OCI-M2 (cell line): ENCODE data around the gene GAL3ST3.
"Not testable (repeated sequence)": the region's sequence is repeated elsewhere in the genome, so short reads cannot be mapped to it uniquely, and the experiment has no call there.

Experiments used
- DNase-seq: peaks from one replicate; lab custom pipeline; 2025; ENCODE audit not compliant: unreplicated experiment; lab: John Stamatoyannopoulos, UW

The GAL3ST3 gene

GRCh38 chr11:66014804-66015453 is 34.0 kb downstream of the GAL3ST3 start:
- no peak for DNase-seq

- DNase-seq = no peak
Measured at GRCh38 chr11:66013762-66014100, 35.2 kb downstream of the GAL3ST3 start.

DNA sequence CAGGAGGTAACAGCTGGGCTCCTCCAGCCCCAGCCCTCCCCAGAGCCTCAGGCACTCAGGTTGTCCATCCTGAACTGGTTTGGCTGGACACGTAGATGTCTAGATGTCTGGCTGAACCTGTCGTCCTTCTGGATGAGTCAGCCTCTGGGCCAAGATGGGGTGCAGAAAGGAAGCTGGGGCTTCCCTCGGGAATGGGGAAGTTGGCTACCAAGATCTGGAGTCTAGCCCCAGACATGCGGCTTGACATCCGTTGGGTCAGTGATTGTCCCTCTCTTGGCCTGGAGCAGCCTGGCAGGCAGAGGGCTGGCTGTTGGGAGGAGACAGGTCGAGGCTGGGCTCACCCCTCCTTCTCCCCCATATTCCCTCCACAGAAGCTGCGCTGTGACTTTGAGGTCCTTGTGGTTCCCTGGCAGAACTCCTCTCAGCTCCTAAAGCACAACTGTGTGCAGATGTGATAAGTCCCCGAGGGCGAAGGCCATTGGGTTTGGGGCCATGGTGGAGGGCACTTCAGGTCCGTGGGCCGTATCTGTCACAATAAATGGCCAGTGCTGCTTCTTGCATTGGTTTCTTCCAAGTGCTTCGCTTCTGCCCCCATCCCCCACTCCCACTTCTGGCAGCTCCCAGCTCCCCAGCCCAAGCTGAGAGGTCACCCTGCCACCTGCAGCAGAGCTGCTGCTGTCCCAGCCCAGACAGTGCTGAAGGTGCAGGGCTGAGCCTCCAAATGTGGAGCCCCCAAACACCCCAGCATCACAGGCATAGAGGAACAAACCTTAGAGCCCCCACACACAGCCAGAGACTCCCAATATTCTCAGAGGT is 35.8 kb downstream of the GAL3ST3 start:
- DNase-seq = no peak

DNA sequence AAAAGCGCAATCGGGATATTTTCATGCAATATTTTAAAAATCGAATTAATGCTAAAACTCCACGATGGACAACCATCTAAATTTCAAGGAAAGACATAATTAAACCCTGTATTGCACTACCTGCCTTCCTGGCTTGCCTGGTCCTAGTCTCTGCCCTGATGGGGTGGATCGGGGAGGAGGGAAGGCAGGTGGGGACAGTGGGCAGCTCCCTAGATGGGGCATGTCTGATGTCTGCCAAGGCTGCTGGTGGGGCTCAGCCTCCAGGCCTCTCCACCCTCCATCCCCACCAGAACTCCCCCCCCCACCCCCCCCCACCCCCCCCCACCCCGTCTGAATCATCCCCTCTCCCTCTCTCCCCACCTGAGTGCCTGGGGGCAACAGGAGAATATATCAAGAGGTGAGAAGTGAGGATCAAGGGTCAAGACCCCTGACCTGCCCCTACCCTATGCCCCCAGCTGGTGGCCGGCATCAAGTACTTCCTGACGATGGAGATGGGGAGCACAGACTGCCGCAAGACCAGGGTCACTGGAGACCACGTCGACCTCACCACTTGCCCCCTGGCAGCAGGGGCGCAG is 36.5 kb downstream of the GAL3ST3 start:
- DNase-seq = no peak

DNA sequence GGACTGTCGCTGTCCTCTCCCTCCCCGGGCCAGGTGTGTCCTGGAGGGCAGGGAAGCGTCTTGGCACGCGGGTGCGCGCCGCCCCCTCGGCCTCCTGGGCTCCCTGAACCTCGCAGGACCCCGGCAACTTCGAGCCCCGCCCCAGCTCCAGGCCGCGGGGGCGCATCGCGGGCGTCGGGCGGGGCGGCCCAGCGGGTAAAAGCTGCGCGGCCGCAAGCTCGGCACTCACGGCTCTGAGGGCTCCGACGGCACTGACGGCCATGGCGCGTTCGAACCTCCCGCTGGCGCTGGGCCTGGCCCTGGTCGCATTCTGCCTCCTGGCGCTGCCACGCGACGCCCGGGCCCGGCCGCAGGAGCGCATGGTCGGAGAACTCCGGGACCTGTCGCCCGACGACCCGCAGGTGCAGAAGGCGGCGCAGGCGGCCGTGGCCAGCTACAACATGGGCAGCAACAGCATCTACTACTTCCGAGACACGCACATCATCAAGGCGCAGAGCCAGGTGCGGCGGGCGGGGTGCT is 37.1 kb downstream of the GAL3ST3 start, which contains the start of gene CST6:
Gene CST6 (plus strand): TSS at position 224 of the 519 bp plus-strand sequence. CDS start 37 bp downstream, at position 261.
- DNase-seq = no peak

GRCh38 chr11:66011239-66011784 is 37.6 kb downstream of the GAL3ST3 start:
- no peak for DNase-seq

- DNase-seq = not testable (repeated sequence)
Measured at GRCh38 chr11:66010036-66010435, 38.9 kb downstream of the GAL3ST3 start.

GRCh38 chr11:66008468-66009101 is 40.4 kb downstream of the GAL3ST3 start:
- DNase-seq = no peak

DNA sequence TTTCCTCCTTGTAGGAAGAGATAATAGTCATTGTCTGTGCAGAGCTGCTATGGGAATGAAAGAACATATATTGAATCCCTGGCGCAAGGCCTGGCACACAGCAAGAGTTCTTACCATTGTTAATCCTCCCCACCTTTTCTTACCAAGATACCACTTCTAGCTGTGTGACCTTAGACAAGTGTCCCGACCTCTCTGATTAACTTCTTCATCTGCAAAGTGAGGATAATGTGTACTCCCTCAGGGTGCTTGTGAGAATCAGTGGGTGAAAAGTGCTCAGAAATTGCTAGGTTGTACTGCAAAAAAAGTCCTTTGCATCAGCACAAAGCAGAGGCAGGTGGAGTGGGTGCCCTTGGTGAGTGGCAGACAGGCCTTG is 40.9 kb downstream of the GAL3ST3 start:
- DNase-seq = no peak

- DNase-seq = no peak
Measured at GRCh38 chr11:66007201-66007634, 41.7 kb downstream of the GAL3ST3 start.

DNA sequence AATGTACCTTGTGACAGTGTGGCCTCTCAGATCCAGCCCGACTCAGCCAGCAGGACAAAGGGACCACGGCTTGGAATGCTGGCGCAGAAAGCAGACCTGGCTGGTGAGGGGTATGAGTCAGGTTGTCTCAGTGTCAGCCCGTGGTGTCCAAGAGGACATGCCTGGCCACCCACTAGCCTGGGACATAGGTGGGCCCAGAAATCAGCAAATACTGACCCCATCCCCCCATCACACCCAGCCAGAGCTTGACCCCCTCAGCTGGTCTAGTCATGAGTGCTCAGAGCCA is 42.1 kb downstream of the GAL3ST3 start:
- no peak for DNase-seq

- no peak for DNase-seq
Measured at GRCh38 chr11:66006134-66006890, 42.6 kb downstream of the GAL3ST3 start.

DNA sequence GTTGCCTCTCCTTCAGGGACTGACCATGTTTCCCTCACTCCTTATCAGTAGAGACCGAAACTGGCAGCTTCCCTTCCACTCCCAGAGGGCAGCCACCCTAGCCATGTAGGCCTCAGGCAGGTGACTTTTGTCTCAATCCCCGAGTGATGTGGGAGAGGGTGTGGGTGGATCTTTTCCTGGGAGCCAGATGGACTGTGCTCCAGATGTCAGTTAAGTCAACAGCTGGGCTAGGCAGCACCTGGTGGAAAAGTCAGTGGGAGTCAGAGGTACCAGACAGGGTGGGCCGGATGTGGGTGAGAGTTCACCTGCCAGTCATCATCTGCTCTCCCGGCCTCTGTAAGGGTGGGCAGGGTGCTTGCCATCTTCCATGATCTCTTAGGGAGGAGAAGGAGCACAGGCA is 44.8 kb downstream of the GAL3ST3 start:
- no peak for DNase-seq

- DNase-seq = no peak
Measured at GRCh38 chr11:66003291-66003690, 45.7 kb downstream of the GAL3ST3 start.

DNA sequence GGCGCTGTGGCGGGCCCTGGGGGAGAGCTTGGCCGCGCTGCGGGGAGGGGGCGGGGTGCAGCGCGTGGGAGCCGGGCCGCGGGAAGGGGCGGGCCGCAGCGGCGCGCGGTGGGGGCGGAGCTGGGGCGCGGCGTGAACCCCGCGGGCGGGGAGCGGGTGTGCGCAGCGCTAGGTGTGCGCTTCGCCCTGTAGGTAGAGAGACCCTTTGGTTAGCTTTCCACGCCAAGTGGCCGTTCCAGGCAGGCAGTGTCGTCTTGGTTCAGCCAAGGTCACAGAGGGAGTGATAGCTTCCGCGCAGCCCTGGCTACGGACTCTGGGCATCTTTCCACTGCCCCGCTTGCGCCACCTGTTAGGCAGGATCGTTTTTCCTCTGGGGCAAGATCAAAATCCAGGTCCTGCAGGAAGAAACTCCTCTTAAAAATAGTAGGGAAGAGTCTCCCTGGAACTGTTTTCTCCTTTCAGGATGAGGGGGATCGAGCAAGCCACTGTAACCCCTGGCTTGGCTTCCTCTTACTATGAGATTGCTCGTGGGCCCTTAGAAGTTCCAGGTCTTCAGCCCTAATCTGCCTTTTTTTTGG is 46.2 kb downstream of the GAL3ST3 start:
- DNase-seq = no peak

GRCh38 chr11:66001942-66002647 is 46.9 kb downstream of the GAL3ST3 start, which contains the start of the genes BANF1 and EIF1AD:
BANF1 (plus strand) TSS chr11:66002503; CDS start chr11:66003251, 748 bp downstream.
EIF1AD (minus strand) TSS chr11:66002157; CDS start chr11:66000389, 1,768 bp downstream.
- peak; percentile 60 for DNase-seq

GRCh38 chr11:65997286-65997685 is 51.7 kb downstream of the GAL3ST3 start:
- no peak for DNase-seq

GRCh38 chr11:65992056-65992455 is 56.9 kb downstream of the GAL3ST3 start:
- DNase-seq = no peak
